ENCODE data around the gene LSM5.

The LSM5 gene

GRCh38 chr7:32518534-32519140 is 28.5 kb upstream of the LSM5 start:
- TF ChIP-seq, protein P1, sequence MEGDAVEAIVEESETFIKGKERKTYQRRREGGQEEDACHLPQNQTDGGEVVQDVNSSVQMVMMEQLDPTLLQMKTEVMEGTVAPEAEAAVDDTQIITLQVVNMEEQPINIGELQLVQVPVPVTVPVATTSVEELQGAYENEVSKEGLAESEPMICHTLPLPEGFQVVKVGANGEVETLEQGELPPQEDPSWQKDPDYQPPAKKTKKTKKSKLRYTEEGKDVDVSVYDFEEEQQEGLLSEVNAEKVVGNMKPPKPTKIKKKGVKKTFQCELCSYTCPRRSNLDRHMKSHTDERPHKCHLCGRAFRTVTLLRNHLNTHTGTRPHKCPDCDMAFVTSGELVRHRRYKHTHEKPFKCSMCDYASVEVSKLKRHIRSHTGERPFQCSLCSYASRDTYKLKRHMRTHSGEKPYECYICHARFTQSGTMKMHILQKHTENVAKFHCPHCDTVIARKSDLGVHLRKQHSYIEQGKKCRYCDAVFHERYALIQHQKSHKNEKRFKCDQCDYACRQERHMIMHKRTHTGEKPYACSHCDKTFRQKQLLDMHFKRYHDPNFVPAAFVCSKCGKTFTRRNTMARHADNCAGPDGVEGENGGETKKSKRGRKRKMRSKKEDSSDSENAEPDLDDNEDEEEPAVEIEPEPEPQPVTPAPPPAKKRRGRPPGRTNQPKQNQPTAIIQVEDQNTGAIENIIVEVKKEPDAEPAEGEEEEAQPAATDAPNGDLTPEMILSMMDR (IDR thresholded peaks at IDR 0.05): no peak

- TF ChIP-seq, protein P1 (IDR thresholded peaks at IDR 0.05): no peak
Measured at GRCh38 chr7:32516551-32517100, 26.4 kb upstream of the LSM5 start.

GRCh38 chr7:32515890-32516550 is 25.8 kb upstream of the LSM5 start:
- TF ChIP-seq, protein P1 (IDR thresholded peaks at IDR 0.05): no peak

GRCh38 chr7:32513210-32513609 is 23.0 kb upstream of the LSM5 start:
- TF ChIP-seq, protein P1 (IDR thresholded peaks at IDR 0.05): no peak

- TF ChIP-seq, protein P1 (IDR thresholded peaks at IDR 0.05): no peak
Measured at GRCh38 chr7:32511791-32512190, 21.6 kb upstream of the LSM5 start.

DNA sequence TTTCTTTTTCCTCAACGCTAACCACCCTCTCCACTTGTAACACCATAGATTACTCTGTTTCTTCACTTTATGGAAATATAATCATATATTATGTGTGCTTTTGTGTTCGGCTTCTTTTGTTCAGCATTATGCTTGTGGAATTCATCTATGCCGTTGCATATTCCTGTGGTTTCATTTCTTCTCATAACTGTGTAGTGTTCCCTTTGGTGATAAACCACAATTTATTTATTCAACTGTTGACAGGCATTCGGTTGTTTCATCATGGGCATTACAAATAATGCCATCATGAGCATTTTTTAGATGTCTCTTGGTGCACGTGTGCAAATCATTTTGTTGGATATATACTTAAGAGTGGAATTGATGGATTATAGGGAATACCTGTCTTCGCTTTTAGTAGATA is 17.2 kb upstream of the LSM5 start:
- TF ChIP-seq, protein P1 (IDR thresholded peaks at IDR 0.05): no peak

GRCh38 chr7:32506266-32507054 is 16.3 kb upstream of the LSM5 start:
- TF ChIP-seq, protein P1 (IDR thresholded peaks at IDR 0.05): no peak

All from LNCAP (cell line).